Trophoblast cell (in vitro differentiated cells and primary cell): ENCODE measurements around the gene IL20RA.

Experiments
- DNase-seq, 2 donors: peaks; one replicate each; pipeline ENCODE4 v3.0.0-alpha.2; 2016
- H2AFZ ChIP-seq: 2 replicates; pipeline ENCODE4 v1.6.1; 2013; ENCODE audit warnings: low read length, moderate library complexity, mild to moderate bottlenecking; ENCODE audit not compliant: insufficient read depth, poor library complexity
- H2AK5ac ChIP-seq: 2 replicates; pipeline ENCODE4 v1.6.1; 2013; ENCODE audit warnings: mild to moderate bottlenecking, low read length
- H2BK120ac ChIP-seq: 2 replicates; pipeline ENCODE4 v1.6.1; 2013; ENCODE audit warnings: low read length, mild to moderate bottlenecking, moderate library complexity; ENCODE audit not compliant: insufficient read depth, poor library complexity
- H2BK12ac ChIP-seq: 2 replicates; pipeline ENCODE4 v1.6.1; 2013; ENCODE audit warnings: mild to moderate bottlenecking, low read length, moderate library complexity
- H2BK5ac ChIP-seq: 2 replicates; pipeline ENCODE4 v1.6.1; 2013; ENCODE audit warnings: low read length, low read depth, moderate library complexity, mild to moderate bottlenecking; ENCODE audit not compliant: poor library complexity
- H3K14ac ChIP-seq: 2 replicates; pipeline ENCODE4 v1.6.1; 2013; ENCODE audit warnings: mild to moderate bottlenecking, low read length
- H3K18ac ChIP-seq: 2 replicates; pipeline ENCODE4 v1.6.1; 2013; ENCODE audit warnings: mild to moderate bottlenecking, low read length
- H3K23ac ChIP-seq: 2 replicates; pipeline ENCODE4 v1.6.1; 2013; ENCODE audit warnings: low read length
- H3K27ac ChIP-seq: 2 replicates; pipeline ENCODE4 v1.5.1; 2013; ENCODE audit warnings: low read depth, mild to moderate bottlenecking, inconsistent platforms, low read length, moderate library complexity
- H3K27me3 ChIP-seq: 2 replicates; pipeline ENCODE4 v1.6.1; 2013; ENCODE audit warnings: inconsistent platforms, mild to moderate bottlenecking, low read length, moderate library complexity; ENCODE audit not compliant: insufficient read depth
- H3K36me3 ChIP-seq, 2 experiments: 1 replicate in 1 of 2; 2 replicates in 1 of 2; pipeline ENCODE4 v1.6.1; 2013; ENCODE audit warnings: low read length in 2 of 2, mild to moderate bottlenecking in 2 of 2, moderate library complexity in 1 of 2; ENCODE audit not compliant: insufficient read depth in 2 of 2, control insufficient read depth in 1 of 2
- H3K4ac ChIP-seq: 2 replicates; pipeline ENCODE4 v1.6.1; 2013; ENCODE audit warnings: low read depth, mild to moderate bottlenecking, low read length, moderate library complexity
- H3K4me1 ChIP-seq, 2 experiments: 1 replicate in 1 of 2; 2 replicates in 1 of 2; pipeline ENCODE4 v1.6.1; 2013; ENCODE audit warnings: low read length in 2 of 2, mild to moderate bottlenecking in 2 of 2, moderate library complexity in 1 of 2; ENCODE audit not compliant: insufficient read depth in 2 of 2, control insufficient read depth in 1 of 2
- H3K4me2 ChIP-seq: 2 replicates; pipeline ENCODE4 v1.6.1; 2013; ENCODE audit warnings: inconsistent platforms, mild to moderate bottlenecking, low read length, moderate library complexity
- H3K4me3 ChIP-seq: 2 replicates; pipeline ENCODE4 v1.5.1; 2013; ENCODE audit warnings: mild to moderate bottlenecking, low read depth, low read length, inconsistent platforms
- H3K79me1 ChIP-seq: one replicate; pipeline ENCODE4 v1.6.1; 2013; ENCODE audit warnings: low read length
- H3K79me2 ChIP-seq: 2 replicates; pipeline ENCODE4 v1.6.1; 2013; ENCODE audit warnings: low read length, mild to moderate bottlenecking; ENCODE audit not compliant: control insufficient read depth, insufficient read depth, poor library complexity
- H3K9ac ChIP-seq: 2 replicates; pipeline ENCODE4 v1.6.1; 2013; ENCODE audit warnings: mild to moderate bottlenecking, low read length
- H3K9me3 ChIP-seq: 2 replicates; pipeline ENCODE4 v1.6.1; 2013; ENCODE audit warnings: low read depth, mild to moderate bottlenecking, control low read depth, inconsistent platforms, low read length; ENCODE audit not compliant: insufficient read depth
- H4K12ac ChIP-seq: 2 replicates; pipeline ENCODE4 v1.6.1; 2013; ENCODE audit warnings: low read depth, mild to moderate bottlenecking, low read length, moderate library complexity
- H4K8ac ChIP-seq: 2 replicates; pipeline ENCODE4 v1.6.1; 2013; ENCODE audit warnings: low read depth, mild to moderate bottlenecking, low read length, moderate library complexity
- H4K91ac ChIP-seq: one replicate; pipeline ENCODE4 v1.6.1; 2013; ENCODE audit warnings: low read depth, mild to moderate bottlenecking, low read length, moderate library complexity
- WGBS: extraction: QIAGEN DNeasy Blood & Tissue Kit; methylation state at CpG from one replicate; pipeline ENCODE4 v1.1.7; 2013; ENCODE audit warnings: missing lambda C conversion rate; ENCODE audit not compliant: insufficient read length, insufficient coverage; ENCODE audit errors: extremely low coverage; 5-methylcytosine and 5-hydroxymethylcytosine counted together

Gene IL20RA

DNA sequence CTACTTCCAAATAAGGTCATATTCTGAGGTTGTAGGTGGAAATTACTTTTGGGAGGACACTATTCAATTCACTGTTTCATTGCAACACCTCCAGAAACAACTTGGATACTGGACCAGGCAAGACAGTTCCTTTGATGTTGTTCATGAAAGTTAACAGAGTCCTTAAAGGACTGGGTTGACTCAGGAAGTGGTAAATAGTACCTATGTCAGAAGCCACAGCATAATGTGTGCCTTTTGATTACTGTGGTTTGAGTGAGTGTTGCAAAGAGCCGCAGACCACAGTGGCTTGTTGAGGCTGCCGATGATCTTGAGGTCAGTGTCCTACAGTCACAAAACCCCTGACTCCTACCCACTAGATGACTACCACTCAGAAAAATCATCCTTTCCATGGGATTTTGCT, 10.9 kb downstream of the IL20RA start:
- H3K4me3 ChIP-seq = no peak overlapping the region
- no peak overlapping the region for H2BK12ac ChIP-seq
- no peak overlapping the region for H2AFZ ChIP-seq
- H4K8ac ChIP-seq = no peak overlapping the region
- no peak overlapping the region for H3K9ac ChIP-seq
- H4K12ac ChIP-seq = no peak overlapping the region
- no peak for DNase-seq
- H3K36me3 ChIP-seq = no peaks in the 10 kb centered on the region
- no peak overlapping the region for H3K18ac ChIP-seq
- no peak overlapping the region for H3K14ac ChIP-seq
- H3K4me1 ChIP-seq = no peaks in the 10 kb centered on the region
- H2BK120ac ChIP-seq = no peak overlapping the region
- no peak overlapping the region for H3K4ac ChIP-seq
- H3K79me1 ChIP-seq = no peaks in the 10 kb centered on the region
- H3K79me2 ChIP-seq = no peaks in the 10 kb centered on the region
- H3K4me2 ChIP-seq = no peak overlapping the region
- no peak overlapping the region for H3K23ac ChIP-seq
- no peaks in the 10 kb centered on the region for H3K9me3 ChIP-seq
- H3K27me3 ChIP-seq = no peaks in the 10 kb centered on the region
- no peak overlapping the region for H4K91ac ChIP-seq
- H2BK5ac ChIP-seq = no peak overlapping the region
- no peak overlapping the region for H3K27ac ChIP-seq
- no CpG with 5 or more reads among the region's 2 CpGs for WGBS
- no peak overlapping the region for H2AK5ac ChIP-seq

DNA sequence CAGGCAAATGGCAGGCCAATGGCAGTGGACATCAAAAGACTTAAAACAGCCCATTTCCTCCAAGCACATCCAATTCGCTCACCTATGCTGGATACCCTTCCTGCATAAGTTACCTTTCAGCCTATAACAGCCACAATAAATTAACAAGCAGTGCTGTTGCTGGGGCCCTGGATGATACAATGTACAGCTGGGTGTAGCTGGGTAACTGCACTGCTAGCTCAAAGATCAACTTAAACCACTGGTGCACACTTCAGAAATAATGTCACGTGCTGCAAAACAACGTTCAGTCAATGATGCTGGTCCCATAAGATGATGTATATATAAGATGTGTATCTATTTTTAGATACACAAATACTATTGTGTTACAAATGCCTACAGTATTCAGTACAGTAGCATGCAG, 13.6 kb downstream of the IL20RA start:
- no peak for DNase-seq
- Histone ChIP-seq H3K9me3 (no peaks in the 10 kb centered on the region), H3K18ac (no peak overlapping the region), H2BK120ac (no peak overlapping the region), H3K79me2 (no peaks in the 10 kb centered on the region), H3K14ac (no peak overlapping the region), H3K27me3 (no peaks in the 10 kb centered on the region), H3K4me2 (no peak overlapping the region), H3K9ac (no peak overlapping the region), H3K4me1 (no peaks in the 10 kb centered on the region), H3K79me1 (no peaks in the 10 kb centered on the region), H3K27ac (no peak overlapping the region), H3K4ac (no peak overlapping the region), H3K23ac (no peak overlapping the region), H4K91ac (no peak overlapping the region), H2BK5ac (no peak overlapping the region), H4K12ac (no peak overlapping the region), H3K4me3 (no peak overlapping the region), H2AFZ (no peak overlapping the region), H3K36me3 (no peaks in the 10 kb centered on the region), H4K8ac (no peak overlapping the region), H2BK12ac (no peak overlapping the region), H2AK5ac (no peak overlapping the region)
- no CpG with 5 or more reads among the region's 3 CpGs for WGBS

DNA sequence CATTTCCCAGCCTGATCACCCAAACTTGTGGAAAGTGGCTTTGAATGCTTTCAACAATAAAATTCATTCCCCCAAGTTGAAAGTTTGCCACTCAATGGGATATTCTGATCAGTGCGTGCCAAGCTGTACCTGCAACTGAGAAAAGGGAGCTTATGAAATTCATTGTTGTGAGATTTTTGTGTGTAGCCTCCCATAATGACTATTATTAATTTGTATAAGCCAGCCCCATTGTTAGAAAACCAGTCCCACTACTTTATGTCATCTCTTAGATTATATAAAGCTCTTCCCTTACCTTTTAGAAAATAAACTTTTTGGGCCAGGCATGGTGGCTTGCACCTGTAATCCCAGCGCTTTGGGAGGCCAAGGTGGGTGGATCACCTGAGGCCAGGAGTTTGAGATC, 15.9 kb downstream of the IL20RA start:
- no peak overlapping the region for H2AK5ac ChIP-seq
- no peak overlapping the region for H3K23ac ChIP-seq
- no peak overlapping the region for H2AFZ ChIP-seq
- no peaks in the 10 kb centered on the region for H3K36me3 ChIP-seq
- H4K12ac ChIP-seq = no peak overlapping the region
- no peaks in the 10 kb centered on the region for H3K79me2 ChIP-seq
- H3K9me3 ChIP-seq = no peaks in the 10 kb centered on the region
- H3K79me1 ChIP-seq = no peaks in the 10 kb centered on the region
- no peak overlapping the region for H3K18ac ChIP-seq
- no peak overlapping the region for H4K91ac ChIP-seq
- H2BK120ac ChIP-seq = no peak overlapping the region
- no peak for DNase-seq
- no peak overlapping the region for H3K4ac ChIP-seq
- H3K14ac ChIP-seq = no peak overlapping the region
- no peak overlapping the region for H3K9ac ChIP-seq
- no CpG with 5 or more reads among the region's 2 CpGs for WGBS
- no peak overlapping the region for H3K4me3 ChIP-seq
- H3K27me3 ChIP-seq = no peaks in the 10 kb centered on the region
- H4K8ac ChIP-seq = no peak overlapping the region
- no peak overlapping the region for H2BK5ac ChIP-seq
- H3K27ac ChIP-seq = no peak overlapping the region
- H2BK12ac ChIP-seq = no peak overlapping the region
- no peaks in the 10 kb centered on the region for H3K4me1 ChIP-seq
- H3K4me2 ChIP-seq = no peak overlapping the region

DNA sequence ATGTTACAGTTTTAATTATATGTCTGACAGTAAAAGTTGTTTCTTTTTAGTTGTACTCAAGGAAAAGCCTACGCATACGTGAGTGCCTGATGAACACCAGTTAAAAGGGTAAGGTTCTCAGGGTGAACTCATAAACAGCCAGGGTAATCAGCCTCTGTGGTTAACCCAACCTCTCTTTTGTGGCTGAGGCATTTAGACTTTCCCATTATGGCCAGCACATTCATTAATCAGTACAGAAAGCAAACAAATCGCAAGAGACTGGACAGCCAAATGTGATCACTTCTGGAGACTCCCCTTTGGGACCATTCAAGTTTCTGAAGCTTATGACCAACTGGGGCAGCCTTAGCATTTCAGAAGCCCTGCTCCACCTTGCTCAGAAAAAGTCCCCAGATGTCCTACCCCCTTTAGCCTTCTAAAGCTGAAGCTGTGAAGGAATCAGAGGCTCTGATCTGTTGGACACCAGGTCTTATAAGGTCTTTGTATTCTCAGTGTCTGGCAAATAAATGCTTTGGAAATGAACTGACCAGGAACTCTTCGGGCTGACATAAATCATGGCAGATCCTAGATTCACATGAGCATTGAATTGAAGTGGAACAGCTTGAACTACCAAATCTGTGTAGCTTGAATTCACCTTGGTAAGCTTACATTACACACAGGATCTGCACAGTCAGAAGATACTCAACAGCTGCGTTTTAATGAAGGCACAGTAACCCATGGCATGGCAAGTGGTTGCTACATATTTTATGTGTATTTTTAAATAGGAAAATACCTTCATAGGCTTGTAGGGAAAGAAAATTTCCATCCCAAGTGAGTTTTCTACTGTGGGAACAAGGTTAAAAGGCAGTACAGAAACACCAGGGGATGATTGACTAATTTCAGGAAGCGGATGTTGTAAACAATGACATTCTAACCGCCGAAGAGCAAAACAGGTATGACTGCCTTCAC, 18.7 kb downstream of the IL20RA start:
- no peak overlapping the region for H2BK12ac ChIP-seq
- no peak overlapping the region for H3K27ac ChIP-seq
- peak; percentile 38 to 68 for DNase-seq
- no peaks in the 10 kb centered on the region for H3K9me3 ChIP-seq
- no peak overlapping the region for H4K91ac ChIP-seq
- H3K4ac ChIP-seq = no peak overlapping the region
- no peak overlapping the region for H3K4me3 ChIP-seq
- no peak overlapping the region for H3K9ac ChIP-seq
- no peaks in the 10 kb centered on the region for H3K36me3 ChIP-seq
- H3K79me1 ChIP-seq = no peaks in the 10 kb centered on the region
- H2AK5ac ChIP-seq = no peak overlapping the region
- H4K8ac ChIP-seq = no peak overlapping the region
- WGBS = no CpG with 5 or more reads among the region's 8 CpGs
- H2BK120ac ChIP-seq = no peak overlapping the region
- H2AFZ ChIP-seq = no peak overlapping the region
- H3K14ac ChIP-seq = no peak overlapping the region
- H4K12ac ChIP-seq = no peak overlapping the region
- no peak overlapping the region for H3K18ac ChIP-seq
- H2BK5ac ChIP-seq = no peak overlapping the region
- H3K79me2 ChIP-seq = no peaks in the 10 kb centered on the region
- no peak overlapping the region for H3K23ac ChIP-seq
- H3K27me3 ChIP-seq = no peaks in the 10 kb centered on the region
- no peaks in the 10 kb centered on the region for H3K4me1 ChIP-seq
- no peak overlapping the region for H3K4me2 ChIP-seq
